Uterus (tissue), 4 donors: ENCODE data around the gene KRT37. TPM values are rescaled to one million over a fixed set of nuclear protein-coding genes. Genes with fewer than 3 reads are reported as not detected.

Experiments
- DNase-seq, 2 donors: peaks; one replicate each; pipeline ENCODE4 v3.0.0-alpha.2; 2019 to 2020
- H3K27ac ChIP-seq, 2 donors: fragments of 200-600 bp; sonication (generic); 1 replicate in 1 of 2; 2 replicates in 1 of 2; pipeline ENCODE4 v1.5.1; 2016 to 2018
- H3K27me3 ChIP-seq, 2 donors: fragments of 200-600 bp; sonication (generic); one replicate each; pipeline ENCODE4 v1.5.1; 2018 to 2019; ENCODE audit warnings: control low read depth in 1 of 2
- H3K36me3 ChIP-seq, 2 donors: fragments of 200-600 bp; sonication (generic); one replicate each; pipeline ENCODE4 v1.5.1; 2019; ENCODE audit warnings: control low read depth in 1 of 2
- H3K4me1 ChIP-seq, 2 donors: fragments of 200-600 bp; sonication (generic); one replicate each; pipeline ENCODE4 v1.5.1; 2018 to 2019; ENCODE audit warnings: control low read depth in 1 of 2
- H3K4me3 ChIP-seq, 2 donors: fragments of 200-600 bp; sonication (generic); 1 replicate in 1 of 2; 2 replicates in 1 of 2; pipeline ENCODE4 v1.5.1; 2018 to 2019; ENCODE audit warnings: mild to moderate bottlenecking in 1 of 2
- H3K9me3 ChIP-seq, 2 donors: fragments of 200-600 bp; sonication (generic); one replicate each; pipeline ENCODE4 v1.5.1; 2019; ENCODE audit warnings: control low read depth in 1 of 2
- POLR2A ChIP-seq, 2 donors: fragments of 450-650 bp; IDR thresholded peaks; one replicate each; pipeline ENCODE4 v1.6.1; 2016; ENCODE audit warnings: antibody characterized with exemption in 2 of 2, mild to moderate bottlenecking in 1 of 2, moderate library complexity in 1 of 2
- intact Hi-C: fragments of 100-400 bp; cut with DNase I; formaldehyde crosslinking; loops from one replicate; pipeline ENCODE4 v1.15.1; 2023; ENCODE audit warnings: low total_unique reads
- total RNA-seq, 4 donors: library from RNA; depleted of rRNA in 3 of 4; stranded (reverse); fragments of >200 nt in 3 of 4; gene quantifications; one replicate each; pipeline versions ENCODE4 v1.1.0 to v1.2.4, GENCODE V29; 2014 to 2023
- TF ChIP-seq, protein P1 (sequence below), 4 experiments: fragments of 200-600 bp in 2 of 4; fragments of 450-650 bp in 2 of 4; sonication (generic) in 2 of 4; IDR thresholded peaks; one replicate each; pipeline ENCODE4 v1.5.1; 2016 to 2019; ENCODE audit warnings: antibody characterized with exemption in 4 of 4, mild to moderate bottlenecking in 2 of 4, moderate library complexity in 1 of 4
- donor health status: DM: yes; HTN: yes; CAD: no.

KRT37 gene
- total RNA-seq, 4 donors from 2014 or later, result not detected

DNA sequence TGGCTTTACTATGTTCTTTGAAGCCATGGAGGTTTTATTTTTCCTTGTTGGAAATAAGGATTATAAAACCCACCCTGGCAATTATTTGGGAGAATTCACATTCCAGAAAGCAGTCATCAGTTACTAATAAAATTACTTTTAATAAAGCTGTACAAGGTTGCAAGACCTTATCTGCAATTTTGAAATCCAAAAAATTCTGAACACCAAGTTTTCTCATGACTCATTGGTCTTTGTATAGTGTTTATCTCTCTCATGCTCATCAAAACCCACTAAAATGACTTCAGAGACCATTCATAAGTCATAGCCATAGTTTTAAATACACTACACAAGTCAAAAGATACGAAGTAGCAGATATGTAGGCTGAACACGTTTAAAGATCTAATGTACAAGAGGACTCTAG lies 22.4 kb upstream of the KRT37 start:
- no peak for TF ChIP-seq POLR2A (IDR thresholded peaks at IDR 0.05)
- TF ChIP-seq, protein P1, sequence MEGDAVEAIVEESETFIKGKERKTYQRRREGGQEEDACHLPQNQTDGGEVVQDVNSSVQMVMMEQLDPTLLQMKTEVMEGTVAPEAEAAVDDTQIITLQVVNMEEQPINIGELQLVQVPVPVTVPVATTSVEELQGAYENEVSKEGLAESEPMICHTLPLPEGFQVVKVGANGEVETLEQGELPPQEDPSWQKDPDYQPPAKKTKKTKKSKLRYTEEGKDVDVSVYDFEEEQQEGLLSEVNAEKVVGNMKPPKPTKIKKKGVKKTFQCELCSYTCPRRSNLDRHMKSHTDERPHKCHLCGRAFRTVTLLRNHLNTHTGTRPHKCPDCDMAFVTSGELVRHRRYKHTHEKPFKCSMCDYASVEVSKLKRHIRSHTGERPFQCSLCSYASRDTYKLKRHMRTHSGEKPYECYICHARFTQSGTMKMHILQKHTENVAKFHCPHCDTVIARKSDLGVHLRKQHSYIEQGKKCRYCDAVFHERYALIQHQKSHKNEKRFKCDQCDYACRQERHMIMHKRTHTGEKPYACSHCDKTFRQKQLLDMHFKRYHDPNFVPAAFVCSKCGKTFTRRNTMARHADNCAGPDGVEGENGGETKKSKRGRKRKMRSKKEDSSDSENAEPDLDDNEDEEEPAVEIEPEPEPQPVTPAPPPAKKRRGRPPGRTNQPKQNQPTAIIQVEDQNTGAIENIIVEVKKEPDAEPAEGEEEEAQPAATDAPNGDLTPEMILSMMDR (IDR thresholded peaks at IDR 0.05), result no peak
- no peaks in the 10 kb centered on the region for H3K4me1 ChIP-seq
- H3K27me3 ChIP-seq, result no peaks in the 10 kb centered on the region
- H3K27ac ChIP-seq, result no peak overlapping the region
- DNase-seq, result no peak
- H3K4me3 ChIP-seq, result no peak overlapping the region
- no peaks in the 10 kb centered on the region for H3K9me3 ChIP-seq
- H3K36me3 ChIP-seq, result no peaks in the 10 kb centered on the region
- intact Hi-C loops, result no loop called here

DNA sequence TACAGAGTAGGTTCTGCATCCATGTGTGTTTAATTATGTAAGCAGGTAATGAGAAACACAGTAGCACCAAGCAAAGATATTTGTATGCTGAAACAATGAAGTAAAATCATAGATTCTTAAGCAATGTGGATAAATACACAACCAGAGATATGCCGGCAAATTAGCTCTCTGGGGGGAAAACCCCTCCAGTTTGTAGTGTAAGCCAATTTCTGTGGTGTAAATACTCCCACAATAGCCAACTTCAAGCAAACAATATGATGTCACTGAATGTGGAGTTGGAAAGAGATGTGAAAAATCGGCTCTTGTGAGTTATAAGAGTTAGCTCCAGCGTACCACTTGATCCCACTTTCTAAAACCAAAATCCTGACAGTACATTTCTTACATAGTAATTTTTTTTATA lies 20.3 kb upstream of the KRT37 start:
- TF ChIP-seq, protein P1 (IDR thresholded peaks at IDR 0.05), result no peak
- TF ChIP-seq POLR2A (IDR thresholded peaks at IDR 0.05), result no peak

DNA sequence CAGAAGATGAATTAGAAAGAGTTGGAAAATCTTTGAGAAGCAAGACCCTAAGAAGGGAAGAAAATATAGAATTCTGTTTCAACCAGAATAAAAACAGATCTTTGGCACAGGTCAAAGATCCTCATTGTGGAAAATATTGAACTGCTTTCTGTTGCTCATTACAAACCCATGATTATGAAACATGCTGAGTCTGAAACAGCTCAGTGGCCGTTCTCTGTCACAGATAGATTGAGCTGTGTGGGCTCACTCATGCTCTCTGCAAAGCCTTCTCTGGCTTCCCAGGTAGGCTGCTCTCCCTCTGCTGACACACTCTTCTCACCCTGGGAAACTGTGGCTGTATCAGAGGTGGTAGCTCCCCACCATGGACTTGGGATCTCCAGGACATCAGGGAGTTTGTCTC lies 19.8 kb upstream of the KRT37 start:
- TF ChIP-seq, protein P1 (IDR thresholded peaks at IDR 0.05), result no peak
- no peak for TF ChIP-seq POLR2A (IDR thresholded peaks at IDR 0.05)
- no peaks in the 10 kb centered on the region for H3K36me3 ChIP-seq
- no peaks in the 10 kb centered on the region for H3K4me1 ChIP-seq
- H3K27ac ChIP-seq, result no peak overlapping the region
- intact Hi-C loops, result no loop called here
- no peak overlapping the region for H3K4me3 ChIP-seq
- H3K9me3 ChIP-seq, result no peaks in the 10 kb centered on the region
- H3K27me3 ChIP-seq, result no peaks in the 10 kb centered on the region
- DNase-seq, result no peak

More for the DNA sequence above, 20.3 kb upstream of the KRT37 start:
- no peaks in the 10 kb centered on the region for H3K9me3 ChIP-seq
- intact Hi-C loops, result no loop called here
- no peak overlapping the region for H3K27ac ChIP-seq
- H3K4me1 ChIP-seq, result no peaks in the 10 kb centered on the region
- H3K27me3 ChIP-seq, result no peaks in the 10 kb centered on the region
- no peaks in the 10 kb centered on the region for H3K36me3 ChIP-seq
- DNase-seq, result no peak
- H3K4me3 ChIP-seq, result no peak overlapping the region

DNA sequence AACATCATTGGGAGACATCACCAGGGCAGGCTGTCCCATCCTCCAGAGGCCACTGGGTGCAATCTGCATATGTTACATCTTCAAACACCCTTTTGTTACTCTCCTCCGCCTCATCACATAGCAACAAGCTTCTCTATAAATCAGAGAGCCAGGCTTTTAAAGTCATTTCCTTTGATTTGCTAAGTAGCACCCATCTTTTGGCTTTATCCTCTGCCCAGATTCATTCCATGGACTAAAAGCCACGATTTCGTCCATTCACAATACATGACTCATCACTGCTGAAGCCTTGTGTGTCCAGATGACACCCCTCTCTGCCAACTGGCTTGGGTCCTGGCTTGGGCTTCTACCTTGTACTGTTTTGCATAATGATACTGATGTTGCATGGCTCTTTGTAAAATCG lies 18.4 kb upstream of the KRT37 start:
- Histone ChIP-seq H3K27me3 (no peaks in the 10 kb centered on the region), H3K36me3 (no peaks in the 10 kb centered on the region), H3K27ac (no peak overlapping the region), H3K4me3 (no peak overlapping the region), H3K4me1 (no peaks in the 10 kb centered on the region), H3K9me3 (no peaks in the 10 kb centered on the region)
- DNase-seq, result no peak
- no peak for TF ChIP-seq POLR2A (IDR thresholded peaks at IDR 0.05)
- TF ChIP-seq, protein P1 (IDR thresholded peaks at IDR 0.05), result no peak
- intact Hi-C loops, result no loop called here

DNA sequence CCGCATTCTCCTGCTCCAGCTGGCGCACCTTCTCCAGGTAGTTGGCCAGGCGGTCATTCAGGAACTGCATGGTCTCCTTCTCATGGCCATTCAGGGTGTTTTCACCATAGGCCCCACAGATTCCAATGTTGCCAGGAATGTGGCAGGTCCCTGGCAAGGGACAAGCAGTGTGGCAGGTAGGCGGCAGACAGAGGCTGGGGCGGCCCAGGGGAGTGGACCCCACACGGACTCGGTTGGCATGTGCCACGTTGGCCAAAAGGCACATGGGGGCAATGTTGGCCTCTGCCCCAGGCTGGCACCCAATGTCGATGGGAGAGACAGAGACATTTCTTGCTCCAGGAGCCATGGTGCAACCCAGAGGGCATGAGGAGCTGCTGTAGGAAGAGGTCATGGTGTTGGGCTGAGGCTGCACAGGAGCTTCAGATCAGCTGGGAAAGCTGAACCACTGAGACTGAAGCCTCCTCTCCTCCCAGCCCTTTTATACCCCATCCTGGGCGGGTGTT lies 16.2 kb upstream of the KRT37 start, which contains the start of gene KRT38:
KRT38 (minus strand) TSS at position 453 of the 503 bp plus-strand sequence; CDS start at position 391, 62 bp downstream.
- Histone ChIP-seq H3K36me3 (no peaks in the 10 kb centered on the region), H3K27me3 (no peaks in the 10 kb centered on the region), H3K27ac (no peak within 1 kb of the TSS), H3K4me1 (no peaks in the 10 kb centered on the region), H3K9me3 (no peaks in the 10 kb centered on the region), H3K4me3 (no peak within 1 kb of the TSS)
- DNase-seq, result no peak
- TF ChIP-seq POLR2A (IDR thresholded peaks at IDR 0.05), result no peak
- TF ChIP-seq, protein P1 (IDR thresholded peaks at IDR 0.05), result no peak
- intact Hi-C loops, result no loop called here
